A204.1 (cell line): ENCODE data around the gene LRRK2.
"Not testable (repeated sequence)": the region's sequence is repeated elsewhere in the genome, so short reads cannot be mapped to it uniquely, and the experiment has no call there.

Experiments used
- FAIRE-seq: peaks from 2 replicates; lab custom pipeline; 2012; peaks lifted over from hg19 to GRCh38; lab: Jason Lieb, UNC

Gene LRRK2

DNA sequence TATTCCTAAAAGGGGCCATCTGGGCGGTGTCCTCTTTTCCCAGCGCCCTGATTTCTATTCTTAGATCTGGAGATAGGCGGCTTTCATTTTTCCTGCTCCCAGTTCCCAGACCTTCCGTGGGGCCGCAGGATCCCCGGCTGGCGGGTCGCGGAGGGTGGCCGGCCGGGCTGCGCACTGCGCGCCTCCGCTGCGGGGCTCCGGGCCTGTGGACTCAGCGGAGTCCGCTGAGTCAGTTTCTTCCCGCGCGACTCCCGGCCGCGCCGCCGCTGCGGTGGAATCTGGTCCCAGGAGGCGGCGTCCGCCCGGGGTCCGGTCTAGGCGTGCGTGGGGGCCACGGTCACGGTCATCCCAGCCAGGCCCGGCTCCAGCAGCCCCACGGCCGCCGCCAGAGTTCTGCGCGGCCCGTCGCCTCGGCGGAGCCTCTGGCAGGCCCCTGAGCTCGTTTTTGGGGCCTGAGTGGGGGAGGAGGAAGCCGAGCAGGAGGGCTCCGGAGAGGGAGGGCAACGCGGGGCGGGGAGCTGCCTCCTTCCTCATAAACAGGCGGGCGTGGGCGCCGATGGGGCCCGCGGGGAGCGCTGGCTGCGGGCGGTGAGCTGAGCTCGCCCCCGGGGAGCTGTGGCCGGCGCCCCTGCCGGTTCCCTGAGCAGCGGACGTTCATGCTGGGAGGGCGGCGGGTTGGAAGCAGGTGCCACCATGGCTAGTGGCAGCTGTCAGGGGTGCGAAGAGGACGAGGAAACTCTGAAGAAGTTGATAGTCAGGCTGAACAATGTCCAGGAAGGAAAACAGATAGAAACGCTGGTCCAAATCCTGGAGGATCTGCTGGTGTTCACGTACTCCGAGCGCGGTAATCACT is at the start of gene LRRK2:
Gene LRRK2, plus strand, starts transcription at position 559 of the 853 bp plus-strand sequence. Its CDS starts 135 bp downstream, at position 694.
- no peak for FAIRE-seq

- no peak for FAIRE-seq
Measured at GRCh38 chr12:40175045-40175444, 49.8 kb upstream of the LRRK2 start.

GRCh38 chr12:40175489-40175888 is 49.3 kb upstream of the LRRK2 start:
- FAIRE-seq, result no peak

GRCh38 chr12:40178701-40179100 is 46.1 kb upstream of the LRRK2 start:
- no peak for FAIRE-seq

DNA sequence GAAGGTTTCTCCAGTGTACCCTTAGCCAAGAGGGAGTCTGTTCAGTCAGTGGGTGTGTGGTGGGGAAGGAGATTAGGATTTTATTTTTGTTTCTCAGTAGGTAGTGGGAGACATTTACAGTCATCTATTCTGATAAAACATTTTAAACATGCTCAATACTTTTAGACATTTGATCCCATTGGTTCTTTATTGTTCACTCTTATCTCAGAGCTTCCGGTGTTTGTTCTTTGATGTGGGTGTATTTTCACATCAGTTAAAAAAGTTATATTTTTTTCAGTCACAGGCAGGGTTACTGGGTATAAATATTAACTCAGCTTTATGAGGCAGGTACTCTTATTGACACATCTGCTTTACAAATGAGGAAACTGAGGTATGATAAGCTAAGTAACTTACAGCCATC is 43.3 kb upstream of the LRRK2 start:
- no peak for FAIRE-seq

DNA sequence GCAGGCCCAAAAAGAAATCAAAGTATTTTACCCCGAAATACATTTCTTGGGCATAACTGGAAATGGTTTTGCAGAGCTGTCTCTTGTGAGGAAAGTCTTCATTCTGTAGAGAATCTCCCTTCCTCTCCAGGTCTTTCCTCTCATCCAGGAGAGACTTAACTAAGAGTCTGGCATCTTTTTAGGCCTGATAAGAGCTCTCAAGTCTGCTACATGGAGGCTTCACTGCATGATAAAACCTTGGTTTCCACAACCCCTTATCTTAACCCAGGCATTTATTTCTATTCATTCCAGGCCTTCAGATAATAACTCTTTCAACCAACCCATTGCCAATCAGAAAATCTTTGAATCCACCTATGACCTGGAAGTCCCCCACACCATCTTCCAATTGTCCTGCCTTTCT is 41.1 kb upstream of the LRRK2 start:
- FAIRE-seq, result no peak

DNA sequence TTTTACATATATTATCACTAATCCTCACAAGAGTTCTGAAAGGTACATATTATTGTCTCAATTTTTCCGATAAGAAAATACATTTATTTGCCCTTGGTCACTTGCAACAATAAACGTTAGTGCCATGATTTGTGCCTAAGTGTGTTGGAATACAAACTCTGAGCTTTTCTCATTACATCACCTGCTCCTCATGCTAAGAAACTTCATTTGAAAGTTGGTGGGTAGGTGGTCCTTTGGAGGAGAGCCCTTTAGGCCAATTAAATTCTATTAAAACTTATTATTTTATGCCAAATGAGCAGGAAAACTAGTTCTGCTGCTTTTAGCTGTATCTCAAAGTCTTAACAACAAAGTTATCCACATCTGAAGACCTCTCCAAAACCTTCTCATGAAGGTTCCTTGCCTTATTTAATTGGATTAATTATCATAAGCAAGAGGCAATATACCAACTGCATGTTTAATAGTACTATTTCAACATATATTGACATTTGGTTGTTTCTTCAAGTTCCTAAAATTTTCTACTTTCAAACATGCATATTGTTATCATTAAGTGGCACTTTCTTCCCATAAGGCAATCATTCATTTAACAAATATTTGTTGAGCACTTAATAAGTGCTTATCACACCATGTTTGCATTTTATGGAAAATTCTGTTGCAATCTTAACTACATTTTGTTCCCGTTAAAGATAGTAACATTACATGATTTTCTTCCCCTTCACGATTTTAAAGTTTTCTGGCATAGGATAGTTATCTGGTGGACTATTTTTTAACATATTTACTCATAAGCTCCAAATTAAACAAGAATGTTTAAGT is 40.1 kb upstream of the LRRK2 start:
- no peak for FAIRE-seq

- no peak for FAIRE-seq
Measured at GRCh38 chr12:40185303-40185693, 39.5 kb upstream of the LRRK2 start.

DNA sequence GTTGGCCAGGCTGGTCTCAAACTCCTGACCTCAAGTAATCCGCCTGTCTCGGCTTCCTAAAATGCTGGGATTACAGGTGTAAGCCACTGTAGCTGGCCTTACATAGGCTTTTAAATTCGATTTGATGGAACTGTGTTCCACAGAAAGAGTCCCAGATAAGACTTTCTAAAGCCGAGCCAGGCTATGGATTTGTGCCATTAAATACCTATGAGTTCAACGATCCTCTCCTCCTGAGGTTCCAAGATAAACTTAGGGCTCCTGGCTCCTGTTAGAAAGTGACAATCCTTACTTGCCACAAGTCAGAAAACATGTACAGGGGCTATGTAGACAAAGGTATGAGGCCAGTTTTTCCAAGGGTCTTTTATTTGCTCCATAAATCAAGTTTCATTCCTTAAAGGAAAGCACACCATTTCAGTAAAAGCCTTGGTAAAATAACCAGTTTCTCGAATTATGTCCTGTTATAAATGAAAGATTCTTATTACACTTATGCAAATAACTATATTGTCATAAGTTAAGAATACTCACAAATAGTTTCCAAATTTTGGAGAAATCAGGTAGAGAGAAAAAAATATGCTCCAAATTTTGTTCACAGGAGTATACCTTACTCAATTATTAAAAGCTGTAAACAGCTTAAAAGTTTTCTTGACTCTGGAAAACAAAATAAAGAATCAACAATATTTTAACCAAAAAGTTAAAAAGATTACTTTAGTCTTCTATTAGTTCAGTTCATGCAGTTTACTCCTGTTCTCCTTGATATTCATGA is 36.1 kb upstream of the LRRK2 start:
- FAIRE-seq, result no peak

DNA sequence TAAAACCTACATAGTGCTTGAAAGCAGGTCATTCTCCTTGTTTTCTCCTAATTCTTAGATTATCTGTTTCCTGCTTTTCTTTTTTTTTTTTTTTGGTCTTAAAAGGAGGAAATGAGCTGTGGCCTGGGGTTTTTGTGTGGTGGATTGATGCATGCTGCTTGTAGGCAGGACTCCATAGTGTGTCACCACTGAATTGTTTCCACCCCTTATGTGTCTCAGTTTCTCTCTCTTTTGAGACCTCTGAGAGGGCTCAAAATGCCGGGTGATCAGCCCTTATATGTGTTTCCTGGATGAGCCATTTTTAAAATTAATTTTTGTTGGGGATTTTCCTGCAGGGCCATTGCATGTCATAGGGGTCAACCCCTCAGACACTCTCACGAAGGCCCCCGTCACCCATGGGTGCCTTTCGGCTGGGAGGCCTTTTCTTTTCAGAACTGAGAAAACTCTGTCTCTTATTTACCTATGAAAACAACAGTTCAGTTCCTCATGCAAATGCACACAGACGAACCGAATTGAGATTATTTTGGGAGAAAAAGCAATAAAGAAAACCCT is 32.0 kb upstream of the LRRK2 start:
- no peak for FAIRE-seq

DNA sequence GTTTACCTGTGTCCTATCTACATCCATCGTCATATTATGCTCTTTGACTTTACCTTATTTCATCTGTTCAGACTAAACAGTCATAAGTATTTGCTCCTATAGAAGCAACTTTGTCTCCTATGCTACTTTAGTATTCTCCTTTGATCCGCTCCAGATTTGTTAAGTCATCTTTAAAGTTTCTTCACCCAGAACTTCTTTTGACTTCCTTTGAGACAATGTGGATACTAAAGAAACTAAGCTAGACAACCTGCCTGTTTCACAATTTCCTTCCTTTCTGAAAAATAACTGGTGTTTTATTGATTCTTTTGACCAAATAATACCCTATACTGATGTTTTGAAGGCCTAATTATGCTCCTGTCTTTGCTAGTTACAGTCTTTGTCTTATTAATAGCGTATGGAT is 30.0 kb upstream of the LRRK2 start:
- FAIRE-seq, result no peak

- FAIRE-seq, result no peak
Measured at GRCh38 chr12:40197590-40197989, 27.2 kb upstream of the LRRK2 start.

DNA sequence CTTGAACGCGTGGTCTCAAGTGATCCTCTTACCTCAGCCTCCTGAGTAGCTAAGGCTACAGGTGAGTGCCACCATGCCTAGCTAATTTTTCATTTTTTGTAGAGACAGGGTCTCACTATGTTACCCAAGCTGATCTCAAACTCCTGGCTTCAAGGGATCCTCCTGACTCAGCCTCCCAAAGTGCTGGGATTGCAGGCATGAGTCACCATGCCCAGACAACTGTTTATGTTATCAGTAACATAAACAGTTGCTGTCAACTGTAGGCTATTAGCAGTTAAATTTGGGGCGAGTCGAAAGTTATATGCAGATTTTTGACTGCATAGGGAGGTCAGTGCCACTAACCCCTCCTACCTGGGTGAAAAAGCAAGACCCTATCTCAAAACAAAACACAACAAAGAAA is 26.2 kb upstream of the LRRK2 start:
- no peak for FAIRE-seq

- no peak for FAIRE-seq
Measured at GRCh38 chr12:40202095-40203059, 22.4 kb upstream of the LRRK2 start.

GRCh38 chr12:40203060-40203430 is 21.8 kb upstream of the LRRK2 start:
- FAIRE-seq, result no peak

DNA sequence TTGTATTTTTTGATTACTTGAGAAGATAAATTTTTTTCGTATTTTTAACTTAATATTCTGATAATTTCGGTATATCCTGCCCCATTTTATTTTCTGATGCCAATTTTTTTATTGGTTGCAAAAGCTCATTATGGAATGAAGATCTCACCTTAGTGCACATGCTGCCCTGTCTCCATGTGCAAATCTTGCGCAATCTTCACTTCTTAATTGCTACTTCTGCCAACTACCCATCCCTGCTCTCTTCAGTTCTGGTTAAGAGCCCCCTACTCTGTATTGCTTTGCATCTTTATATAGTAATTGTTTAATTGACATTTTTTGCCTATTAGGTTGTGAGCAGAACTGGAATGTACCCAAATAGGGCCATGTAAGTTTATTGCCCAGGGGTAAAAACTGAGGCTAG is 20.5 kb upstream of the LRRK2 start:
- no peak for FAIRE-seq

- FAIRE-seq, result no peak
Measured at GRCh38 chr12:40207551-40207950, 17.2 kb upstream of the LRRK2 start.

DNA sequence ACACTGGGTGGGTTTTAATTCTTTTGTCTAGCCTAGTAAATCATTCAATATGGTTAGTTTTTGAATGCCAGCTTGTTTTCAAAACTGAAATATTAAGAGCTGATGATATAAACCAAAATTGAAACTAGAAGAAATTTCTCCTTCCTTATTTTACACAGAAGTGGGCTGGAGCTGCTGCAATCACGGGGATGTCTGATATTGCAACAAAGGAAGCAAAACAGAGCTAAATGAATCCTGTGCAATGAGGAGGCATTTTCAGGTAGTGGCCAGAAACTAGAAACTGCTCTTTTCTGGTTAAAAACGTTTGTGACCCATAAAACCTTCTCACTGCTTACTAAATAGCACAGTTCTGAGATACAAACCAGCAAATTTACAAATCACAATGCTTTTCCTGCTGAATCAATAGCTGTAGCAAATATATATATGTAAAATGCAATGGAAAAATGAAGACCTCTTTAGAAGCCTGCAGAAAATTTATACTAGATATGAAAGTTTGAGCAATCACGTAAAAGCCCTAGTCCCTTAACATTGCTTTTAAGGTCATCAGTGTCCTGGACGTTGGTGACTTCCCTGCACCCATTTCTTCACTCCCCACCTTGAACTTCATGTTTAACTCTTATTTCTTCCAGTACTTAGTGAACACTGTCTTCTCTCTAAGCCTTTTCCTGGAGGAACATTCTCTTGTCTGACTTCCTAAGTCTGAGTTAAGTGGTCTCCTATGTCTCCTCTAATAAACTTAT is 15.9 kb upstream of the LRRK2 start:
- FAIRE-seq, result no peak

DNA sequence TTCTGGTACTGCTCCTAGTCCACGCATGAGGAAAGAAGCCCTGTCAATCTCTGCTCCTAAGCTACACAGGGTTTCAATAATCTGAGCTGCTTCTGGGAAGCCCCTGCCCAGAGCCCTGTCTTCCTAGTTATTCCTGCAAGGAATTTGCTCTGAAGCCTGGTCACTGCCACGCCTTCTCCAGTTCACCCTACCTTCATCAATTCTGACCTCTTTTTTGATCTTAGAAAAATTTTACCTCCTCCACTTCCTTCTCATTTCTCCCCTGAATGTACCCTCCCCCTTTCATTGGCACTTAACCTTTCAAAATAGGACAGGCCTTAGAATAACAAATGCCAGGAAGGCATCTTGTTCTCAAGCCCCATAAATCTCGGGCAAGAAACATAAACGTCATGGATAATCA is 14.9 kb upstream of the LRRK2 start:
- FAIRE-seq, result no peak

DNA sequence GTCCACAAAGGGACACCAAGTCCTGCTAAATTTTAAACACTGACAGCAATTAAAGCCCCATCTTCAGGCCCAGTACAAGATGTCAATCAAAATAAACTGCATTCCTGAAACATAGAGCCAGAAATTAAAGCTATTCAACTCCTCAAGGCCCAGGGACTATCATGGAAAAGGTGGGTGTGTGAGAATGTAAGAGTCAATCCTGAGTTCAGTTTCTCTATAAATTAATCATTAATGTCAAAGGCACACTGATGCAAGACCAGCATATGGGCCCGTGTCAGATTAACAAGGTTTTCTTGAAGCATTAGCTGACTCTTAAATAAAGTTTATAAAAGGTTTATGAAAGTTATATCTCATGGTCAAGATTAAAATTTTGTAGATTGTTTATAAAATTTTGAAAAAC is 13.6 kb upstream of the LRRK2 start:
- FAIRE-seq, result not testable (repeated sequence)

GRCh38 chr12:40212566-40212965 is 12.2 kb upstream of the LRRK2 start:
- FAIRE-seq, result no peak
